Suprapubic skin (tissue), 4 donors: Measurements from ENCODE around the gene RNF11. TPM values are rescaled to one million over a fixed set of nuclear protein-coding genes. Genes with fewer than 3 reads are reported as not detected.

Experiments
- DNase-seq, 2 donors: peaks; one replicate each; pipeline ENCODE4 v3.0.0-alpha.2; 2019; ENCODE audit warnings: low spot score in 2 of 2
- H3K27ac ChIP-seq: fragments of 200-600 bp; sonication (generic); one replicate; pipeline ENCODE4 v1.5.1; 2019
- H3K27me3 ChIP-seq: fragments of 200-600 bp; sonication (generic); one replicate; pipeline ENCODE4 v1.5.1; 2019
- H3K36me3 ChIP-seq: fragments of 200-600 bp; sonication (generic); one replicate; pipeline ENCODE4 v1.5.1; 2019
- H3K4me1 ChIP-seq: fragments of 200-600 bp; sonication (generic); one replicate; pipeline ENCODE4 v1.5.1; 2019
- H3K4me3 ChIP-seq: fragments of 200-600 bp; sonication (generic); one replicate; pipeline ENCODE4 v1.5.1; 2019; ENCODE audit warnings: mild to moderate bottlenecking
- H3K9me3 ChIP-seq: fragments of 200-600 bp; sonication (generic); one replicate; pipeline ENCODE4 v1.5.1; 2019
- CTCF ChIP-seq, 2 donors: fragments of 200-600 bp in 1 of 2; fragments of 450-650 bp in 1 of 2; sonication (generic) in 1 of 2; IDR thresholded peaks; one replicate each; pipeline ENCODE4 v1.5.1; 2016 to 2019; ENCODE audit warnings: antibody characterized with exemption in 2 of 2, mild to moderate bottlenecking in 1 of 2, moderate library complexity in 1 of 2
- EP300 ChIP-seq: sonication (generic); formaldehyde crosslinking; IDR thresholded peaks from one replicate; pipeline ENCODE4 v1.6.1; 2017; ENCODE audit warnings: antibody characterized with exemption
- POLR2A ChIP-seq, 2 donors: fragments of 450-650 bp; IDR thresholded peaks; one replicate each; pipeline ENCODE4 v1.6.1; 2017; ENCODE audit warnings: antibody characterized with exemption in 2 of 2, mild to moderate bottlenecking in 2 of 2, moderate library complexity in 2 of 2
- POLR2AphosphoS5 ChIP-seq, 3 donors: sonication (generic); formaldehyde crosslinking; IDR thresholded peaks; one replicate each; pipeline ENCODE4 v1.6.1; 2017; ENCODE audit warnings: antibody characterized with exemption in 3 of 3
- WGBS: methylation state at CpG from one replicate; pipeline ENCODE4 v1.1.5; 2018; 5-methylcytosine and 5-hydroxymethylcytosine counted together
- total RNA-seq, 4 donors: library from RNA; depleted of rRNA; stranded (reverse); fragments of >200 nt; gene quantifications; one replicate each; pipeline ENCODE4 v1.1.0, GENCODE V29; 2016

The RNF11 gene
- total RNA-seq, 4 donors from 2014 or later: 80.8 to 93.1 (median 81.5) TPM

- Histone ChIP-seq H3K27ac (no peak overlapping the region), H3K27me3 (no peaks in the 10 kb centered on the region), H3K36me3 (no peaks in the 10 kb centered on the region), H3K4me3 (no peak overlapping the region), H3K9me3 (no peaks in the 10 kb centered on the region), H3K4me1 (no peaks in the 10 kb centered on the region)
- TF ChIP-seq POLR2AphosphoS5 (IDR thresholded peaks at IDR 0.05) (no peak), POLR2A (IDR thresholded peaks at IDR 0.05) (no peak), CTCF (IDR thresholded peaks at IDR 0.05) (no peak), EP300 (no peak)
- no peak for DNase-seq
Measured at GRCh38 chr1:51193564-51193963, 42.5 kb upstream of the RNF11 start.

- H3K4me1 ChIP-seq: no peaks in the 10 kb centered on the region
- H3K4me3 ChIP-seq: no peak overlapping the region
- DNase-seq: no peak
- WGBS: 59% methylated on average over 3 of the region's 3 CpGs
- no peak for TF ChIP-seq CTCF (IDR thresholded peaks at IDR 0.05)
- no peak for TF ChIP-seq POLR2AphosphoS5 (IDR thresholded peaks at IDR 0.05)
- TF ChIP-seq POLR2A (IDR thresholded peaks at IDR 0.05): no peak
- TF ChIP-seq EP300: no peak
- H3K9me3 ChIP-seq: no peaks in the 10 kb centered on the region
- no peak overlapping the region for H3K27ac ChIP-seq
- H3K36me3 ChIP-seq: no peaks in the 10 kb centered on the region
- H3K27me3 ChIP-seq: no peaks in the 10 kb centered on the region
Measured at GRCh38 chr1:51203121-51203873, 32.8 kb upstream of the RNF11 start.

- DNase-seq: no peak
- H3K4me1 ChIP-seq: no peaks in the 10 kb centered on the region
- no peak overlapping the region for H3K4me3 ChIP-seq
- H3K27ac ChIP-seq: no peak overlapping the region
- H3K9me3 ChIP-seq: no peaks in the 10 kb centered on the region
- H3K36me3 ChIP-seq: no peaks in the 10 kb centered on the region
- WGBS: 96% methylated on average over 6 of the region's 6 CpGs
- H3K27me3 ChIP-seq: no peaks in the 10 kb centered on the region
- TF ChIP-seq POLR2AphosphoS5 (IDR thresholded peaks at IDR 0.05) (no peak), EP300 (no peak), POLR2A (IDR thresholded peaks at IDR 0.05) (no peak), CTCF (IDR thresholded peaks at IDR 0.05) (no peak)
Measured at GRCh38 chr1:51203874-51204245, 32.2 kb upstream of the RNF11 start.

- Histone ChIP-seq H3K4me1 (peaks cover 12% of the 10 kb centered on the region), H3K36me3 (no peaks in the 10 kb centered on the region), H3K27me3 (no peaks in the 10 kb centered on the region), H3K9me3 (no peaks in the 10 kb centered on the region), H3K4me3 (no peak overlapping the region), H3K27ac (no peak overlapping the region)
- DNase-seq: no peak
- TF ChIP-seq EP300: no peak
- TF ChIP-seq CTCF (IDR thresholded peaks at IDR 0.05): no peak
- TF ChIP-seq POLR2A (IDR thresholded peaks at IDR 0.05): no peak
- 87% methylated on average over 3 of the region's 3 CpGs for whole genome bisulfite sequencing
Measured at GRCh38 chr1:51210055-51210454, 26.0 kb upstream of the RNF11 start.

- Histone ChIP-seq H3K4me1 (peaks cover 16% of the 10 kb centered on the region), H3K27me3 (no peaks in the 10 kb centered on the region), H3K9me3 (no peaks in the 10 kb centered on the region), H3K36me3 (no peaks in the 10 kb centered on the region), H3K27ac (no peak overlapping the region), H3K4me3 (no peak overlapping the region)
- no peak for DNase-seq
- WGBS: 80% methylated on average over 3 of the region's 3 CpGs
- TF ChIP-seq POLR2AphosphoS5 (IDR thresholded peaks at IDR 0.05) (no peak), EP300 (no peak), CTCF (IDR thresholded peaks at IDR 0.05) (no peak), POLR2A (IDR thresholded peaks at IDR 0.05) (no peak)
Measured at GRCh38 chr1:51210676-51211075, 25.4 kb upstream of the RNF11 start.
